UCSD-AML1 (cell line): ENCODE data around the gene RAB24.
"Not testable (repeated sequence)": the region's sequence is repeated elsewhere in the genome, so short reads cannot be mapped to it uniquely, and the experiment has no call there.

Source experiments
- DNase-seq: peaks from one replicate; lab custom pipeline; 2025; ENCODE audit not compliant: unreplicated experiment; lab: John Stamatoyannopoulos, UW

Gene RAB24

DNA sequence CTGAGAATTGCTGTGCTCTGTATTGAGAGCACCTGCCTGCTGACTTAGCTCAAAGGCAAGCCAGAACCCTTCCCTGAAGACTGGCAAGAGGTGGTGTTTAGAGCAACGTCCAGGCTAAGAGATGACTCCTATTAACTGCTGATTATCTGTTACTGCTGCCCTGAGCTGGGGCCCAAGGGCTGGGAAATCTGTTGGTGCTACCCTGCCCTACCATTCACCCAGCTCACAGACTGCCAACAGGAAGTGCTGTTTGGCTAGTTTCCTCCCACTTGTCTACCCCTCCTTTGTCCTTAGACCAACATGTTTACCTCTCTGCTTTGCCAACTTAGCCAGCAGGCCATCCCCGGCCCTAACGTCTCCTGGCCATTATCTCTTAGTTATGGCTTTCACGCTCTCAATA lies 6.9 kb downstream of the RAB24 start:
- peak; percentile 29 for DNase-seq

DNA sequence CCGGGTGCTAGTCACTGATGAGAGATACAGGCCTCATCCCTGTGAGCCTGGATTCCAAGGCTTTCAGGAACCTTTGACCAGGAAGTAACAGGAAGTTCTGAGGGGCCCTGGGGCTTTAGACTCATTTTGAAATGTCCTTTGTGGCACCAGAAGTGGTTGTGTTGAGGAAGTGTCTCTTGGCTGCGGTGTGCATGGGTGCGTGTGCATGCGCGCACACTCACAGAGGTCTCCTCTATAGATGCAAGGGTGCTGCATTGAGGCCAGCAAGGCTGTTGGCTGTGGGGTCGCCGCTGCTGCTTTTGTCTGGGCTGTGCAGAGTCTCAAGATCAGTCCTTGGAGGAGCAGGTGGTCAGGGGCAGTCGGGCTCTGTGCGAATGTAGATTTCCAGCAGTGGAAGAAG lies 7.6 kb downstream of the RAB24 start:
- DNase-seq, result no peak

DNA sequence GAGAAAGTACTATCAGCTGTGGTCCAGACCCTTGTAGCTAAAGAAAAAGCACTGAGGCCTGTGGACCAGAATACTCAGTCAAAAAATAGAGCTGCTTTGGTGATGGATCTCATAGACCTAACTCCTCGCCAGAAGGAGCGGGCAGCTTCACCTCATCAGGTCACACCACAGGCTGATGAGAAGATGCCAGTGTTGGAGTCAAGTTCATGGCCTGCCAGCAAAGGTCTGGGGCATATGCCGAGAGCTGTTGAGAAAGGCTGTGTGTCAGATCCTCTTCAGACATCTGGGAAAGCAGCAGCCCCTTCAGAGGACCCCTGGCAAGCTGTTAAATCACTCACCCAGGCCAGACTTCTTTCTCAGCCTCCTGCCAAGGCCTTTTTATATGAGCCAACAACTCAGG lies 8.9 kb downstream of the RAB24 start:
- no peak for DNase-seq

DNA sequence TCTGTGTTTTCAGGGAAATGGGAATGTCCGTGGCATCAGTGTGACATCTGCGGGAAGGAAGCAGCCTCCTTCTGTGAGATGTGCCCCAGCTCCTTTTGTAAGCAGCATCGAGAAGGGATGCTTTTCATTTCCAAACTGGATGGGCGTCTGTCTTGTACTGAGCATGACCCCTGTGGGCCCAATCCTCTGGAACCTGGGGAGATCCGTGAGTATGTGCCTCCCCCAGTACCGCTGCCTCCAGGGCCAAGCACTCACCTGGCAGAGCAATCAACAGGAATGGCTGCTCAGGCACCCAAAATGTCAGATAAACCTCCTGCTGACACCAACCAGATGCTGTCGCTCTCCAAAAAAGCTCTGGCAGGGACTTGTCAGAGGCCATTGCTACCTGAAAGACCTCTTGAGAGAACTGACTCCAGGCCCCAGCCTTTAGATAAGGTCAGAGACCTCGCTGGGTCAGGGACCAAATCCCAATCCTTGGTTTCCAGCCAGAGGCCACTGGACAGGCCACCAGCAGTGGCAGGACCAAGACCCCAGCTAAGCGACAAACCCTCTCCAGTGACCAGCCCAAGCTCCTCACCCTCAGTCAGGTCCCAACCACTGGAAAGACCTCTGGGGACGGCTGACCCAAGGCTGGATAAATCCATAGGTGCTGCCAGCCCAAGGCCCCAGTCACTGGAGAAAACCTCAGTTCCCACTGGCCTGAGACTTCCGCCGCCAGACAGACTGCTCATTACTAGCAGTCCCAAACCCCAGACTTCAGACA lies 9.5 kb downstream of the RAB24 start:
- no peak for DNase-seq

DNA sequence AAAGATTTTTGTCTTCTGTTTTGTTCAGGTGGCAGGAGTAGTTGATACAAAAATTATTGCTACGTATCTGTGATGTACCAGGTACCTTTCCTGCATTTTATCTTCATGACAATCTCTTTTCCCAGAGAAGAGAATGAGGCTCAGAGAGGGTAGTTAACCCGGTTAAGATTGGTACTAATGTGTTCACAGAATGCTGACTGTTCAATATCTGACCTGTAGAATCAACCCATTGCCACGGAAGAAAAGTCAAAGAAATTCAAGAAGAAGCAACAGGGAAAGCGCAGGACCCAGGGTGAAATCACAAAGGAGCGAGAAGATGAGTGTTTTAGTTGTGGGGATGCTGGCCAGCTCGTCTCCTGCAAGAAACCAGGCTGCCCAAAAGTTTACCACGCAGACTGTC lies 11.8 kb downstream of the RAB24 start:
- no peak for DNase-seq

DNA sequence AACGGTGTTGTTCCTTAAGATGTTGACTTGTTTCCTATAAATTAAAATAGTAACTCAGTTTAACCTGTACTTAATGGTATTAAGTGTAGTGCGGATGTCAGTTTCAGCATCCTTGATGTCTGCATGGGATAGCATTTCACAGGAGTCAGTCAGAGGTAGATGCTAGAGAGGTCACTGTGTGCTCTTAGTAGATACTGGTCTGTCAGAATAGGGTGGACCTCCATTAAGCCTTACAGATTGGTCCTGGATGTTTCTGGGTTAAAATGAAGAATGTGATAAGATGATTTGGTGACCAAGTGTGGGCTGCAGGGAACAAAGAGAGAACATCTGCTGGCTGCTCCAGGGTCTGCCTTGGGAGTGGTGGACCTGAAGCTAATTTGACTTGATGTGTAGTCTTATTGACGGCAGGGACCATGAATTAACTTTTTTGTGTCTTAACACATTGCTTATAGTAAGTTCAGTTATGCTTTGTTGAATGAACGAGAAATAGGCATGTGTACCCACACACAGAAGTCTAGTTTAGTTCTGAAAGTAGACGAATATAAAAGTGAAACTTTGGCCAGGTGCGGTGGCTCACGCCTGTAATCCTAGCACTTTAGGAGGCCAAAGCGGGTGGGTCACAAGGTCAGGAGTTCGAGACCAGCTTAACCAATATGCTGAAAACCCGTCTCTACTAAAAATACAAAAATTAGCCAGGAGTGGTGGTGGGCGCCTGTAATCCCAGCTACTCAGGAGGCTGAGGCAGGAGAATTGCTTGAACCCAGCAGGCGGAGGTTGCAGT lies 12.5 kb downstream of the RAB24 start:
- DNase-seq, result no peak

DNA sequence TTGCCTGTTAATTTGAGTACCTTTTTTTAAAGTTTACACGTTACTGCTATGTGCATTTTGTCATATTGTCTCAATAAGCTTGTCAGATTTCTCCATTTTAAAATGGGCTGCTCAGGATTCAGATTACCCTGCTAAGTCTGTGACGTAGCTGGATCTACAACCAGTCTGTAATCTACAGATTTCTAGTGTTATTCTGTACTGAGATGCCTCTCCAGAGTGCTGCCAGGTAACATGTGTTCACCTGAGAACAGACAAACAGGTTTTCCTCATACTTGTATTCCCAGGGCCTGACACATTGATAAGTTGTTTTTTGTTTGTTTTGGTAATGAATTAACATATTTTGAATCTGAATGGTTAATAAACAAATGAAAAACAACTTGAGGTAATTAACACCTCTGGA lies 15.3 kb downstream of the RAB24 start:
- DNase-seq, result no peak

DNA sequence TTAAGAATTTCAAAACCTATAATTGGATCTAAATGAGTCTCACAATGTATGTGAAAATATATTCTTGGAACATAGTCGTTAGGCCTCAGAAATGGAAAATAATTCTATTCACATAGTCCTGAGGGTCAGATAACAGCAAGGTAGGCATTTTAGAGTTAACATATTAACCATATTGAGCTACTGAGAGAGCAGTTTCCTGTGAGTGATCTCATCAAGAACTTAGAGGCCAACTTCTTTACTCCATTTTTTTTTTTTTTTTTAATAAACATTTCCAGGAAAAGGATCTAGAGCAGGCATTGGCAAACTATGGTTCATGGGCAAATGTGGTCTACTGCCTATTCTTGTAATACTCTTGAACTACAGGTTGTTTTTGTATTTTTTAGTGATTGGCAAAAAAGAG lies 26.6 kb downstream of the RAB24 start:
- DNase-seq, result no peak

DNA sequence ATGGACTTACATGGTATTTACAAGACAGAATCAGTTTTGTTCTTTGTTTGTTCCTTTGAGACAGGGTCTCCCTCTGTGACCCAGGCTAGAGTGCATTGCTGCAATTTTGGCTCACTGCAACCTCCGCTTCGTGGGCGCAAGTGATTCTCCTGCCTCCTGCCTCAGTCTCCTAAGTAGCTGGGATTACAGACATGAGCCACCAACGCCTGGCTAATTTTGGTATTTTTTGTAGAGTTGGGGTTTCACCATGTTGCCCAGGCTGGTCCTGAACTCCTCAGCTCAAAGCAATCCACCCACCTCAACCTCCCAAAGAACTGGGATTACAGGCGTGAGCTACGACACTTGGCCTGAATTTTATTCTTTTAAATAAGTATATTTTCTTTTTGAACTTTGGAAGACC lies 27.6 kb downstream of the RAB24 start:
- no peak for DNase-seq

DNA sequence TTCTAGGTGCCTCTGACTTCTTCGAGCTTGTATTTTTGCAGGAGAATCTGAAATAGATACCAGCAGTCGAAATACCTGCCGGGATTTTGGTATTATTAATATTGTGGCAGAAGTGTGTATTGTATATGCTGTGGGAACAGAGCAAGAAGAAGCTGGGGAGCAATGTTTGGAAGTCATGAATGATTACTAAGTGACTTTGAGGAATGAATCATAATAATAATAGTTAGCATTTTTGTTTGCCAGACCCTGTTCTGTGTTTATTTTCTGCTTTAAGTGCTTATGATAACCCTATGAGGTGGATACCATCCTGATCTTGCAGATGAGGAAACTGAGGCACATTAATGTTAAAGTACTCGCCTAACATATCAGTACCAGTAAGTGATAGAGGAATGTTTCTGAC lies 32.4 kb downstream of the RAB24 start:
- DNase-seq, result no peak

DNA sequence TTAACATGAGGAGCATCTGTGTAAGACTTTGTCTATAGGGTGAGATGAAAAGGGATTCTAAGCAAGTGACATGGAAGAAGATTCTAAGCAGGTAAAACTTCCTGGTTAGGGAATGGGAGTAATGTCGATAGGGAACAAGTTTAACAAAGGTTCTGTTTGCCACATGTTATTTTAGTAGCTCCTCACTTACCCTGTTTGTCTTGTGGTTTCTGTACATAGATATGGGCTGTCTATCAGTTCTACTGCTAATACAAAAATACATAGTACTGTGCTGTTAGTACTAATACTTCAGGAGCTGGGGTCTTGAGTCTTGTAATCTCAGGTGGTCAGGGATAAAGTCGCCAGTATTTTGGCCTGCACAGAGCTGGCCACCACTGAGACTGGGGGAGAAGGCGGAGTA lies 32.9 kb downstream of the RAB24 start:
- DNase-seq, result no peak

DNA sequence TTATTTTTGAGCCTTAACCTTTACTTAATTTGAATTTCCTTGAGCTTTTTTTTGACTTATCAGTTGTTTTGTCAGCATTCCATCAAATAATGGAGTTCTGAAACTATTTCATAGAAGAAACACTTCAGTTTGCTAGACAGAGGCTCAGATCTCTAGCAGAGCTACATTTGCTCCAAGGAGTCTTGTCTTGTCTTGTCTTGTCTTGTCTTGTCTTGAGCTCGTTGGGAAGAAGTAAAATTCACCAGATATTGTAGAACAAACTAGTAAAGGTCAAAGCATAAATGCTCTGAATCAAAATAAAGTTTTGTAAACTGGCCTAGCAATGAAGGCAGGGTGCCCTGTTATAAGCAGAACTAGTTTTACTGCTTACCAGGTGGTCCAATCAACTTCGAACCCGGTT lies 33.5 kb downstream of the RAB24 start:
- no peak for DNase-seq

DNA sequence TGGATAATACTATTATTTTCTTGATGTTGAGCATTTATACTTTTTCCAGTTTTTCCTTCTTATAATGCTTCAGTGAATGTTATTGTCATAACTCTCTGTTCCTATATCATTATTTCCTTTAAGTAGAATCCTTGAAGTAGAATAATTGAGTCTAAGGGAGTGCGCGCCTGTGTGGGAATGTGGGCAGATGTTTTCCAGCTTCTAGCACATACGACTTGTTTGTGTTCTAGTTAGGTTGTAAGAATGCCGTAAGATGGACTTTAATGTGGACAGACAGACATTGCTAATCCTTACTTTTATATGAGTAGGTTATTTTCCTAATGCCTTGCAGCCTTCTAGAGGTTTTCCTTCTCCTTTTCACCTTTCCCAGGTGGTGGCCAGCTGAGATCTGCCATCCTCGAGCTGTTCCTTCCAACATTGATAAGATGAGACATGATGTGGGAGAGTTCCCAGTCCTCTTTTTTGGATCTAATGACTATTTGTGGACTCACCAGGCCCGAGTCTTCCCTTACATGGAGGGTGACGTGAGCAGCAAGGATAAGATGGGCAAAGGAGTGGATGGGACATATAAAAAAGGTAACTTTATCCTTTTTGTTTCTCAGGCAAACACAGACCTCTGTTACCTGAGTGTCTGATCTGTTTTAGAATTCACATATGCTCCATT lies 34.2 kb downstream of the RAB24 start:
- DNase-seq, result no peak

DNA sequence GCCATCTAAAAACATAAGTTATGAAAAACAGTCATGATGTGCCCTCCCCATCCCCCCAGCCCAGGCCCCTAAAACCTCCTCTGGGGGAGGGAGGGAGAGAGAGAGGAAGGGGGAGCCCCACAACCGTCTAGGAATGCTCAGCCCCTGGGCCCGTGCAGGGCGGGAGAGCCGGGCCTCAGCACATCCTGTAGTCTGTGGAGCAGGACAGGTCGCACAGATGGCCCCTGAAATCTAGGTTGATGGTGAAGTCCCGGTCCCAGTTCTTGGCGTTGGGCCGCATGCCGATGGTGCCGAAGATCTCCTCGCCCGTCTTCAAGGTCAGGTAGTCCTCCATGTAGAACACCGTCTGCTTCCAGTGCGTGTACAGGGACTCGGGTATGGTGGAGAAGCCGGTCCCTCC lies 38.1 kb downstream of the RAB24 start:
- DNase-seq, result no peak

DNA sequence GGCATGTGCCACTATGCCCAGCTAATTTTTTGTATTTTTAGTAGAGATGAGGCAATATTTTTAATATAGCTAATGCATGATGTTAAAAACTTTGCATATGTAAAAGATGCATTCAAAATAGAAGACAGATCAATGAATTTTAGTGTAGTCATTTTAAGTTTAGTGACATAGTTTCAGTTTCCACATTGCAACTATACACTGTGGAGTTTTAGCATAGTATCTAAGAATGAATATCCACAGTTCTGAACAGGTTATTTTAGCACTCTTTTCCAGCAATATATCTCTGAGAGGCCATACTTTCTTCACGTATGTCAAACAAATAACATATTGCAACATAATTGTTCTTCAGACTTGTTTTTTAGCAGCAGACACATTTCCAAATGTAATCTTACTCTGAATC lies 39.3 kb downstream of the RAB24 start:
- no peak for DNase-seq

DNA sequence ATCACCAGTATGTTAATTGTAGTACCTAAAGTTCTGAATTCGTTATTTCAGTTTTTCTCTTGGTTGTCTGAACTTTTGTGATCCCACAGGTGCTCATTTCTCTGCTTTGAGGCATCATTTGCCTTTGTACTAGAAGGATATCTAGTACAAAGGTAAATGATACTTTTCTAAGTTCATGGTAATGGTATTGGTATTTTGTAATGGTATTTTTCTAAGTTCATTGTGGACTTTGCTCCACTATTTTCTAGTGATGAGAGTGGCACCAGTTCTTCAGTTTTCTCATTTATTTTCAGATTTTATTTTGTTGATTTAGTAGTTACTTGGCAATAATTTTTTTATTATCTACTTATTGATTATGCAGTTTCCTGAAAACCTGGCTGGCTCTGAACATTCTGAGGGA lies 42.0 kb downstream of the RAB24 start:
- no peak for DNase-seq

DNA sequence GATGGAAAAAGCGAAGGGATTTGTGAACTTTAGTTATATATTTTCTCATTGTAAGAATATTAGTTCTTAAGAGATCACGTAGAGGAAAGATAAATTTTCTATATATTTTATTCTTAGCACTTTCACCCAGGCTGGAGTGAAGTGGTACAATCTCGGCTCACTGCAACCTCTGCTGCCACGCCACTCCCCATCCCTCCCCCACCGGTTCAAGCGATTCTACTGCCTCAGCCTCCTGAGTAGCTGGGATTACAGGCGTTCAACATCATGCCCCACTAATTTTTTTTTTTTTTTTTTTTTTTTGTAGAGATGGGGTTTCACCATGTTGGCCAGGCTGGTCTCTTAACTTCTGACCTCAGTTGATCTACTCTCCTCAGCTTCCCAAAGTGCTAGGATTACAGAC lies 42.6 kb downstream of the RAB24 start:
- DNase-seq, result no peak

DNA sequence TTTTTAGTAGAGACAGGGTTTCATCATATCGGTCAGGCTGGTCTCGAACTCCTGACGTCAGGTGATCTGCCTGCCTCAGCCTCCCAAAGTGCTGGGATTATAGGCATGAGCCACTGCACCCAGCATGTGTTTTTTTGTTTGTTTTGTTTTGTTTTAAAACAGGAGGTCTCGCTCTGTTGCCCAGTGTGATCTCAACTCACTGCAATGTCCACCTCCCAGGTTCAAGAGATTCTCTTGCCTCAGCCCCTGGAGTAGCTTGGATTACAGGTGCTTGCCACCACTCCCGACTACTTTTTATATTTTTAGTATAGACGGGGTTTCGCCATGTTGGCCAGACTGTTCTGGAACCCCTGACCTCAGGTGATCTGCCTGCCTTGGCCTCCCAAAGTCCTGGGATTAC lies 44.8 kb downstream of the RAB24 start:
- not testable (repeated sequence) for DNase-seq

DNA sequence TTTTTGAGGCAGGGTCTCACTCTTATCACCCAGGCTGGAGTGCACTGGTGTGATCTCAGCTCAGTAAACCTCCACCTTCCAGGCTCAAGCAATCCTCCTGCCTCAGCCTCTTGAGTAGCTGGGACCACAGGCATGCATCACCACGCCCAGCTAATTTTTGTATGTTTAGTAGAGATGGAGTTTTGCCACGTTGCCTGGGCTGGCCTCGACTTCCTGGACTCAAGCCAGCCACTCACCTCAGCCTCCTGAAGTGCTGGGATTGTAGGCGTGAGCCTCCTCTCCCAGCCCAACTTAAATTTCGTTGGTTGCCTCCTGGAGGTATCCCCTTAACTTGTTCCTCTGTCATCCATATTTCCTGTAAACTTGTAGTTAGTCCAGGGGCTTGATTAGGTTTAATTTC lies 47.2 kb downstream of the RAB24 start:
- DNase-seq, result no peak

DNA sequence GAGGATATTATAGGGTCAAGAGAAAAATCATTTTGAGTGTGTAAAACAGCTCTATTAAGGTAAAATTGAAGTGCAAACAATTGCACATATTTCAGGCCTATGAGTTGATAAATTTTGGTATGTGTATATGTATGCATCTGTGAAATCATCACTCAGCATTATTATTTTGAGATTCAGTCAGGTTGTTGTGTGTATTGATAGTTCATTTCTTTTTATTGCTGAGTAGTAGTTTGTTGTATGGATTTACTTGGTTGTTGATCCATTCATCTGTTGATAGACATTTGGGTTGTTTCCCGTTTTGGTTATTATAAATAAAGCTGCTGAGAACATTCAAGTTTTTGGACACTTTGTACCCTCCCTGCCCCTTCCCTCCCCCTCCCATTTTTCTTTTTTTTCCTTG lies 50.3 kb downstream of the RAB24 start:
- no peak for DNase-seq
